ENCODE data around the gene TRPC5OS. TPM values are rescaled to one million over a fixed set of nuclear protein-coding genes. Genes with fewer than 3 reads are reported as not detected.

The TRPC5OS gene
- not detected for total RNA-seq
- long read RNA-seq, donor 1, result 0 reads
- long read RNA-seq, donor 2, result 0 reads

DNA sequence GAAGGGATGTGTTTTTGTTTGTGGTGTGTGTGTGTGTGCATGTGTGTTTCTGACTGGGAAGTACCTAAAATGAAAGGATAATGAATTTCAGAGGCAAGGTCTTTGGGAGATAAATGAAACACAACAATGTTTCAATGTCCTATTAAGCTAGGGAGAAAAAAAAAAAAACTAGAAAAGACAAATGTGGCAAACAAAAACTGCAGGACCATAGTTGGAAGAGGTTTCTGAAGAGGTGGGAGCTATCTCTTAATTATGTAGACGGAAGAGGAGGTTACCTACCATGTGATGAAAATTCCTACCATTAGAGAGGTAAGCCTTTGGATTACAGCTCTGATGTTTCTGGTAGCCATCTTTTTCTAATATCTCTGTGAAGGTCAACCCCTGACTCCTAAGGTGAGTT is at the start of gene TRPC5OS:
TSS of gene TRPC5OS (plus strand) at position 301 of the 400 bp plus-strand sequence. CDS start 25,669 bp downstream, outside the sequence.
- intact Hi-C loops (cut with DNase I), result no loop called here

DNA sequence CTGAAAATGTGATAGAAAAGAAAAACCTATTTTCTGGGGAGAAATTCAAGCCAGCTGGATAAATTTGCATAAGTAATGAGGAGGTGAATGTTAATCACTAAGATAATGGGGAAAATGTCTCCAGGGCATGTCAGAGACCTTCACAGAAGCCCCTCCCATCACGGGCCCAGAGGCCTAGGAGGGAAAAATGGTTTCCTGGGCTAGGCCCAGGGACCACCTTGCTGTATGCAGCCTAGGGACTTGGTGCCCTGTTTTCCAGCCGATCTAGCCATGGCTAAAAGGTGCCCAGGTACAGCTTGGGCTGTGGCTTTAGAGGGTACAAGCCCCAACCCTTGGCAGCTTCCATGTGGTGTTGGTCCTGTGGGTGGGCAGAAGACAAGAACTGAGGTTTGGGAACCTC is 46.6 kb upstream of the TRPC5OS start:
- intact Hi-C loops (cut with DNase I), result no loop called here
- DNase-seq (ENCODE audit: low spot score), result no peak

More for the DNA sequence above, at the start of gene TRPC5OS:
- no peak for DNase-seq (ENCODE audit: low spot score)

DNA sequence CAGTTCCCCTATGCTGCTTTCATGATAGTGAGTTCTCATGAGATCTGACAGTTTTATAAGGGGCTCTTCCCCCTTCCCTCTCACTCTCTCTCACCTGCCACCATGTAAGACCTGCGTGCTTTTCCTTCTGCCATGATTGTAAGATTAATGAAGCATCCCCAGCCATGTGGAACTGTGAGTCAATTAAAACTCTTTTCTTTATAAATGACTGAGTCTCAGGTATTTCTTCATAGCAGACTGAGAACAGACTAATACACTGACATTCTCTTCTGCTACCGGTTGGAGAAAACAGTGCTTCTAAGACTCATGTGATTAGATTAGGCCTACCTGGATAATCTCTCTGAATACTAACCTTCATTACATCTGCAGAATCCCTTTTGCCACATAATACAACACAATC is 45.4 kb upstream of the TRPC5OS start:
- DNase-seq (ENCODE audit: low spot score), result no peak
- intact Hi-C loops (cut with DNase I), result no loop called here

GRCh38 chrX:111831343-111831742 is 44.6 kb upstream of the TRPC5OS start:
- no peak for DNase-seq (ENCODE audit: low spot score)
- intact Hi-C loops (cut with DNase I), result no loop called here

- no peak for DNase-seq (ENCODE audit: low spot score)
- intact Hi-C loops (cut with DNase I), result no loop called here
Measured at GRCh38 chrX:111837197-111837596, 38.8 kb upstream of the TRPC5OS start.

DNA sequence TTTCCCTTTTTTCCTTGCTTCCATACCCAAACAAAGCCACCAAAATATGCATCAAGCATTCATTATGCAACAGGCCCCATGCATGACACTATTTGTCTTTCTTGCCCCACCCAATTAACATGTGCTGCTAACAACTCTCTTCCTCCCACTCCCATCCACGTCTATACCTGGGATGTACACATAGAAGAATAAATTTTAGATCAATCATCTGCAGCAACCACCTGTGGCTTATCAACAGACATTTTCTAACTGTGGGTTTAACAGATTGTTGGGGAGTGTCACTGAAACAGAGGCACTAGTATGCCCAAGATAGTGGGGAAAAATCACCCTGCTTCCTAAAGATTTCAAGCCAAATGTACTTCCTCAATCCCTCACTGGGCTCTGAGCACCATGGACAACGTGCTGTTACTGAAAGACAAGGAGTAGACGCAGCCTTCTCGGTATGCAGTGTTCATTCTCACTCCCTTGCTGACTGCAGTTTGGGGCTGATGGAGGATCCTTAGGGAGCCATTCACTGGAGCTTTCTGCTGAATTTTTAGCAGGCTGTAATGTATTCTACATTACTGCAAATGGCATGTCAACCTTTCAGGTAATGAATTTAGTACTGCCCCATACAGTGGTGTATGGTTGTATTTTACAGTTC is 28.4 kb upstream of the TRPC5OS start:
- no peak for DNase-seq (ENCODE audit: low spot score)
- intact Hi-C loops (cut with DNase I), result no loop called here

DNA sequence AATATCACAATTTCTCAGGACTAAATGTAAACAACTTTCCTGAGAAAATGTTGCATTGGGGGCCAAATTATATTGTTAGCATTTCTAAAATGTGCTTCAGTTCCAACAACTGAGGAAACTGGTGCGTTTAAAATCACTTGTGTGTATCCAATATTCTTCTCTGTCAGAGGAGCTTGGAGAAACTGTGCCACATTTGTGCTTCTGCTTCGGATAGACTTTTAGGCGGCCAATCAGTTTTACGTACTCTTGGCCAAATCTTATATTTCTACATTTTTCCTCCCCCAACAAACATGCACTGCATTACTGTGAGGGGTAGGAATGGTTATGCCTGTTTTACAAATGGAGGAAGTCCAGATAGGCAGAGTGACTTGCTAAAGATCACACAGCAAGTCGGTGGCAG is 27.4 kb upstream of the TRPC5OS start:
- no peak for DNase-seq (ENCODE audit: low spot score)
- intact Hi-C loops (cut with DNase I), result no loop called here

- no peak for DNase-seq (ENCODE audit: low spot score)
- intact Hi-C loops (cut with DNase I), result no loop called here
Measured at GRCh38 chrX:111850975-111851374, 25.0 kb upstream of the TRPC5OS start.

DNA sequence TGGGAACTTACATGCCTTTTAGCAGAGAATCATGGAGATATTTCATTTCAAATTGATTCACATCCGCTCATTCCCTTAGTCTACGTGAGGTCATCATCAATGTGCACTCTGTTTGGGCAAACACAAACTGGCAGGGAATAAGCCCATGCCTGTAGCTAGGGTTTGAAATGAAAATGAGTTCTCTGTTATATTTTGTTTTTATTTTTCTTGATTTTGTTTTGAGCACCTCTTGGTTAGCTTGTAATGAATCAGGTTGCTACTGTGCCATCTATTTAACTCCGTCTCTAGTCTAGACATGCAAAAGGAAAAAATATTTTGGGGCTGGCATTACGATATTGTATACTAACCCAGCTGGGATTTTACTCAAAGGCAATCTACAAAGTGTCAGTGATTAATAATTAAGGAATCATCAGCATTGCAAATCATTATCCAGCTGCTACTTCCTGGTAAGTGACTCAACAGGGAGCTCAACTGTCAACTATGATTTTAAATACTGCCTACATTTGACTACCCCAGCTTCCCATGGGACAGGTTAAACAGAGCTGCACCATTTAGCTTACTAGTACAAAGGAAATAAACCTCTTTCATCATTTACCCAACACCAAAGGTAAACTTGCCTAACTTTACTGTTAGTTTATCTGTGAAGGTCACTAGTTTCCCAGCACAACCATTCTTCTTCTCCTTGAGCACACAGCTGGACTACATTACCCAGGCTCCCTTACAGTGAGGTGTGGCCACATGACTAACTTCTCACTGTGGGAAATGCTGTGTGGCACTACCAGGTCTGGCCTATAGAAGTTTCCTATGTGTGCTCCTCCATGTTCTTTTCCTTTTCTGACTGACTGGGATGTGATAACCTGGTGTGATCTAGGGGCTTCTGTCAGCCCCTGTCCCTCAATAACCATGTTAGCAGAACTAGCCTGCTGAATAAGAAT is 21.2 kb upstream of the TRPC5OS start:
- DNase-seq (ENCODE audit: low spot score), result no peak
- intact Hi-C loops (cut with DNase I), result no loop called here

- DNase-seq (ENCODE audit: low spot score), result no peak
- intact Hi-C loops (cut with DNase I), result no loop called here
Measured at GRCh38 chrX:111857534-111858060, 18.4 kb upstream of the TRPC5OS start.

- DNase-seq (ENCODE audit: low spot score), result no peak
Measured at GRCh38 chrX:111861605-111862004, 14.4 kb upstream of the TRPC5OS start.

DNA sequence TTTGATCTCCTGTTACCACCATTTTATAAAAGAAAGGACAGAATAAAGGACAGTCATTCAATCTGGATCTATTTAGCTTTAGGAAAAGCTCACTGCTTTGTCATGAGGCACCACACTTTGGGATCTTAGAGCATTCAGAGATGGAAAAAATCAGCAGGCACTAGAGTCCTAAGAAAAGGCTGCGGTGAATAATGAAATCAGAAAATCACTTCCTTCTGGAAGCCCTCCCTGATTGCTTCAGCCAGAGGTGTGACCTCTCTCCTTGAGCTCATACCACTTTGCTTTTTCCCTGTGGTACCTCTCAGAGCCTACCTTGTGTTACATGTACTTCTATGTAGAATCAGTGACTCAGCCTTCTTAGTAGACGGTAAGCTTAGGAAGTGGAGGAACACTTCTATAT is 8.7 kb upstream of the TRPC5OS start:
- no peak for DNase-seq (ENCODE audit: low spot score)
- intact Hi-C loops (cut with DNase I), result no loop called here

More at GRCh38 chrX:111861605-111862004, 14.4 kb upstream of the TRPC5OS start:
- intact Hi-C loops (cut with DNase I), result no loop called here

DNA sequence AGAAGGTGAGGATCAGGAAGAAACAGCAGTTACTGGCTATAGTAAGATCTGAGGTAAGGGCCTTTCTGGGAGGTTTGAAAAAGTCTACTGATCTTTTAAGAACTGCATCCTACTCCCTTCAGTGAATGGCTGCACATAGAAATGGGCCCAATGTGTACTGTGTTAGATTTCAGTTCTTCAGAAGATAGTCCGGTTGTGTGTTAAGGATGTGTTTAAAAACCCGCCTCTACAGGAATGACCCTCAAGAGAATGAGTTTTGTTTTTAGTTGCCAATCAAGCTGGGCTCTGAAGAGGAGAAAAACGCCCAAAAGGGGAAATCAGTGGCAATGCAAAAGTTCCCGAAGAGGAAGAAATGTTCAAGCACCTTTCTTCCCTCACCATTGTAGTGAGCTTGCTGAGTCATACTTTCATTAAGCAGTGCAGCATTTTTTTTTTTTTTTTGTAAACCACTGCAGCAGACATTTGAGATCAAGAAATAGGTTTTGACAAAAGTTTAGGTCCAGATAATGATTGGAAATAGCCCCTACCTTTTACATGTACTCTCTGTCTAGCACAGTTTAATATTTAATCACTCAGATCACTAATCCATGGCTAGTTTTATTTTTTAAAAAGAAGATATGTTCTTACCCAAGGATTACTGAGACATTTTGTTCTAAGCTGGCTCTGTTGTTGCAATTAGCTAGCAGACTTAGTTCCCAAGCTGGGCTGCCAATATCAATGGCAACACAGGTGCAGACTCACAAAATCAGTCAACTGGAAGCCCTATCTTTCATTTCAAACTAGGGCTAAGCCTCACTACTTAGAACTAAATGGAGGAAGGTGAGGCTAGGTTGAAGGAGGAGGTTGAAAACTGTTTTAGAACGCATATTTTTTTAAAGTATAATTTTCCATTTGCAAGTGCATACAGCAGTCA is 7.0 kb upstream of the TRPC5OS start:
- intact Hi-C loops (cut with DNase I), result no loop called here
- DNase-seq (ENCODE audit: low spot score), result no peak

DNA sequence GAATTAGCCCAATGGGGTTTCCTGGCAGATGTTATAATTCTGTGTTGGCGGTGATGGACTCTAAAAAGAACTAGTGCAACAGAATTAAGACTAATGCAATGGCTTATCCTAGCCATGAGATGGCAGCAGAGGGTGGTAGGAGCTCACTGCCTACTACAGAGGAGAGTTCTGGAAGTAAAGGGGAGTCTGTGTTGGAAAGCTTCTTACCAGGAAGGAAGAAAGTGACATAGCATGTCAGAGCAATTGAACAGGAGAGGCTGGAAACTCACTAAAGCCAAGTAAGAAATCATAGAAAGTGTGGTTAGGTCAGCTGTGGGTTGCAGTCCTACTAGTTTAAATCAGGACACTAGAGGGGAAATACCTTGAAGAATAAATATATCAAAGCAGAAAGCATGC is 6.3 kb upstream of the TRPC5OS start:
- intact Hi-C loops (cut with DNase I), result loop anchor here in 1 of 2 donors (5.0 kb wide), 1 partner anchor 773 kb away; no protein-coding TSS in a partner anchor
- no peak for DNase-seq (ENCODE audit: low spot score)

DNA sequence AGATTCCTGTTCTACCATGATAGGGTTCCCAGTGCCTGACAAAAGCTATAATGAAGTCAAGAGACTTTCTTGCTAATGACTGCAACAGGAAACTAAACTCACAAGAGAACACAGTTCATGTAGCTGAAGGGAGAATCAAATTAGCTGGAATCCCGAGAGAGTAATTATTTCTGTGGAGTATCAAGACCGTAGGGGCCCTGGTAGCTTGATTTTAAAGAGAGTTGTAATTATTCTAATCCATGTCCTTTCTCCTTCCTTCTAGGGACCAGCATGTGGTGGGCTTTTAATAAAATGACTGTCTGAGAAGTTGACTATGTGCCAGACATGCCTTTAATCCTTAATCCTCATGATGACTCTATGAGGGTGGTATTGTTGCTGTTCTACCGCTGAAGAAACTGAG is 1.7 kb upstream of the TRPC5OS start:
- DNase-seq (ENCODE audit: low spot score), result no peak
- intact Hi-C loops (cut with DNase I), result loop anchor here in 1 of 2 donors (5.0 kb wide), 1 partner anchor 768 kb away; no protein-coding TSS in a partner anchor

GRCh38 chrX:111876646-111877045 is 665 bp downstream of the TRPC5OS start:
- DNase-seq (ENCODE audit: low spot score), result no peak
- intact Hi-C loops (cut with DNase I), result no loop called here

- intact Hi-C loops (cut with DNase I), result no loop called here
Measured at GRCh38 chrX:111877681-111878080, 1.7 kb downstream of the TRPC5OS start.

GRCh38 chrX:111880735-111881134 is 4.8 kb downstream of the TRPC5OS start:
- intact Hi-C loops (cut with DNase I), result loop anchor here in 1 of 2 donors (2.0 kb wide), 1 partner anchor 26 kb away; no protein-coding TSS in a partner anchor
- no peak for DNase-seq (ENCODE audit: low spot score)

More at GRCh38 chrX:111877681-111878080, 1.7 kb downstream of the TRPC5OS start:
- DNase-seq (ENCODE audit: low spot score), result no peak

- DNase-seq (ENCODE audit: low spot score), result no peak
- intact Hi-C loops (cut with DNase I), result loop anchor here in 1 of 2 donors (2.0 kb wide), 1 partner anchor 25 kb away; no protein-coding TSS in a partner anchor
Measured at GRCh38 chrX:111881715-111882114, 5.7 kb downstream of the TRPC5OS start.

Measured in posterior vena cava (tissue), 2 donors.